PC-9 (cell line): ENCODE results near the gene EXOC2.

Experiments used
- CTCF ChIP-seq: fragments of 200-600 bp; sonication (generic); conservative IDR thresholded peaks from 2 replicates; pipeline ENCODE4 v1.6.1; 2017; ENCODE audit warnings: mixed run types, antibody characterized with exemption, mild to moderate bottlenecking, moderate library complexity
- EZH2 ChIP-seq: fragments of 200-600 bp; sonication (generic); IDR thresholded peaks from 2 replicates; pipeline ENCODE4 v1.8.0; 2017; ENCODE audit warnings: antibody characterized with exemption, low read depth

- TF ChIP-seq CTCF (no peak), EZH2 (no peak)
Observed at GRCh38 chr6:679282-679681, 13.7 kb downstream of the EXOC2 start.
